T-cell (primary cell): ENCODE data around the gene SLCO1B3. TPM values are rescaled to one million over a fixed set of nuclear protein-coding genes. Genes with fewer than 3 reads are reported as not detected.
"Not testable (repeated sequence)": the region's sequence is repeated elsewhere in the genome, so short reads cannot be mapped to it uniquely, and the experiment has no call there.

Source experiments
- ATAC-seq, 4 experiments: fragments of 200-7000 bp in 3 of 4; fragments of 150-1000 bp in 1 of 4; cut with Tn5 transposase; replicated peaks in 1 of 4; 1 replicate in 3 of 4; 2 replicates in 1 of 4; pipeline ENCODE4 v1.10.0; 2021; ENCODE audit warnings: moderate library complexity in 3 of 4, mild to moderate bottlenecking in 2 of 4, moderate number of reproducible peaks in 1 of 4
- CTCF ChIA-PET, 2 donors: fragments of 300-600 bp; sonication (Branson Sonifier 250); formaldehyde crosslinking; loops; one replicate each; lab custom pipeline; 2022; ENCODE audit warnings: antibody characterized with exemption in 2 of 2; lab: Charles Lee
- POLR2A ChIA-PET, 2 donors: fragments of 300-600 bp; sonication (Branson Sonifier 250); formaldehyde crosslinking; loops; one replicate each; lab custom pipeline; 2022; ENCODE audit warnings: antibody characterized with exemption in 2 of 2; lab: Charles Lee
- DNase-seq, 35 experiments: peaks; one replicate each; pipeline versions ENCODE4 v3.0.0 to v3.0.0-alpha.2; 2013 to 2023
- H3K27ac ChIP-seq: one replicate; pipeline ENCODE4 v1.5.1; 2013; ENCODE audit warnings: low read length
- H3K27me3 ChIP-seq, 2 experiments: replicated peaks in 1 of 2; 1 replicate in 1 of 2; 2 replicates in 1 of 2; pipeline versions ENCODE4 v1.6.1 to v1.7.0; 2013; ENCODE audit warnings: low read length in 1 of 2, mixed read lengths in 1 of 2; ENCODE audit not compliant: control insufficient read depth in 2 of 2, insufficient read depth in 2 of 2; ENCODE audit errors: extremely low read depth in 1 of 2
- H3K36me3 ChIP-seq, 2 donors: 1 replicate in 1 of 2; 2 replicates in 1 of 2; pipeline versions ENCODE4 v1.6.1 to v1.7.0; 2013; ENCODE audit warnings: low read length in 1 of 2; ENCODE audit not compliant: control insufficient read depth in 2 of 2, insufficient read depth in 1 of 2; ENCODE audit errors: extremely low read depth in 1 of 2
- H3K4me1 ChIP-seq, 2 experiments: 1 replicate in 1 of 2; 2 replicates in 1 of 2; pipeline versions ENCODE4 v1.6.1 to v1.7.0; 2013; ENCODE audit warnings: low read length in 2 of 2, mixed read lengths in 1 of 2; ENCODE audit not compliant: insufficient read depth in 2 of 2, control insufficient read depth in 1 of 2; ENCODE audit errors: extremely low read depth in 1 of 2
- H3K4me3 ChIP-seq, 2 donors: 1 replicate in 1 of 2; 2 replicates in 1 of 2; pipeline versions ENCODE4 v1.5.1 to v1.7.0; 2013; ENCODE audit warnings: mild to moderate bottlenecking in 2 of 2, low read length in 1 of 2, moderate library complexity in 1 of 2; ENCODE audit not compliant: control insufficient read depth in 1 of 2; ENCODE audit errors: extremely low read depth in 1 of 2
- H3K9me3 ChIP-seq: 2 replicates; pipeline ENCODE4 v1.7.0; 2013
- H3K27ac Mint-ChIP-seq, 2 donors: one replicate each; pipeline ENCODE4 v1.8.0; 2020 to 2021; ENCODE audit warnings: mild to moderate bottlenecking in 2 of 2, mixed read lengths in 2 of 2
- H3K27me3 Mint-ChIP-seq, 2 donors: one replicate each; pipeline ENCODE4 v1.8.0; 2021 to 2022; ENCODE audit warnings: mixed read lengths in 2 of 2
- H3K36me3 Mint-ChIP-seq: one replicate; pipeline ENCODE4 v1.8.0; 2021; ENCODE audit warnings: mixed read lengths
- H3K4me1 Mint-ChIP-seq, 3 donors: one replicate each; pipeline ENCODE4 v1.8.0; 2020 to 2022; ENCODE audit warnings: mixed read lengths in 3 of 3, mild to moderate bottlenecking in 1 of 3
- H3K4me3 Mint-ChIP-seq, 3 donors: one replicate each; pipeline ENCODE4 v1.8.0; 2020 to 2022; ENCODE audit warnings: mild to moderate bottlenecking in 3 of 3, mixed read lengths in 3 of 3, moderate library complexity in 3 of 3
- H3K9me3 Mint-ChIP-seq, 3 donors: one replicate each; pipeline ENCODE4 v1.8.0; 2020 to 2022; ENCODE audit warnings: mixed read lengths in 3 of 3
- WGBS: methylation state at CpG from one replicate; pipeline ENCODE4 v1.1.5; 2013; ENCODE audit warnings: missing lambda C conversion rate; ENCODE audit not compliant: insufficient coverage; 5-methylcytosine and 5-hydroxymethylcytosine counted together
- total RNA-seq, 35 experiments: library from RNA in 6 of 35; stranded (reverse) in 6 of 35; fragments of 120-200 nt in 1 of 35; gene quantifications; one replicate each; pipeline versions ENCODE4 v1.2.1 to v1.2.4 and lab custom pipeline; 2013 to 2026

SLCO1B3 gene
- total RNA-seq (not detected), total RNA-seq (lab: John Stamatoyannopoulos, UW) (0 reads per million in 29 experiments)
- not detected for total RNA-seq (2013)

GRCh38 chr12:20810487-20810886, at the start of gene SLCO1B3:
TSS of gene SLCO1B3 (plus strand) at chr12:20810705. CDS start at chr12:20815739, 5,034 bp downstream.
- H3K4me1 ChIP-seq = no peaks in the 10 kb centered on the region
- Mint-ChIP-seq H3K4me1 (no peaks in the 10 kb centered on the region), H3K27me3 (no peaks in the 10 kb centered on the region), H3K9me3 (peaks cover 0 to 4% (median 2%) of the 10 kb centered on the region in 3 donors), H3K4me3 (no peak within 1 kb of the TSS), H3K27ac (no peak within 1 kb of the TSS), H3K36me3 (no peaks in the 10 kb centered on the region)
- H3K27me3 ChIP-seq = no peaks in the 10 kb centered on the region
- no peak within 1 kb of the TSS for H3K27ac ChIP-seq
- H3K4me3 ChIP-seq = no peak within 1 kb of the TSS
- ChIA-PET CTCF (no interaction called here), POLR2A (no interaction called here)
- DNase-seq = no peak
- ATAC-seq = no peak
- H3K36me3 ChIP-seq = no peaks in the 10 kb centered on the region
- WGBS = no CpG with 5 or more reads among the region's 2 CpGs
- no peaks in the 10 kb centered on the region for H3K9me3 ChIP-seq

- H3K9me3 ChIP-seq = no peaks in the 10 kb centered on the region
- 87% methylated on average over 12 of the region's 20 CpGs for whole genome bisulfite sequencing
- H3K27me3 ChIP-seq = no peaks in the 10 kb centered on the region
- no peak overlapping the region for H3K4me3 ChIP-seq
- Mint-ChIP-seq H3K4me3 (no peak overlapping the region), H3K27ac (no peak overlapping the region), H3K9me3 (peaks cover 7 to 22% (median 14%) of the 10 kb centered on the region in 3 donors), H3K27me3 (no peaks in the 10 kb centered on the region), H3K4me1 (no peaks in the 10 kb centered on the region), H3K36me3 (no peaks in the 10 kb centered on the region)
- H3K4me1 ChIP-seq = no peaks in the 10 kb centered on the region
- ChIA-PET POLR2A (no interaction called here), CTCF (no interaction called here)
- DNase-seq (no peak), ATAC-seq (no peak)
- H3K36me3 ChIP-seq = no peaks in the 10 kb centered on the region
- H3K27ac ChIP-seq = no peak overlapping the region
Observed at GRCh38 chr12:20777420-20777819, 33.1 kb upstream of the SLCO1B3 start.

GRCh38 chr12:20778969-20779368, 31.5 kb upstream of the SLCO1B3 start:
- no peak overlapping the region for H3K27ac ChIP-seq
- H3K36me3 ChIP-seq = no peaks in the 10 kb centered on the region
- no peaks in the 10 kb centered on the region for H3K4me1 ChIP-seq
- DNase-seq (no peak), ATAC-seq (no peak)
- no CpG with 5 or more reads among the region's 2 CpGs for WGBS
- no peaks in the 10 kb centered on the region for H3K27me3 Mint-ChIP-seq
- H3K9me3 ChIP-seq = no peaks in the 10 kb centered on the region
- H3K27ac Mint-ChIP-seq = no peak overlapping the region
- no peak overlapping the region for H3K4me3 Mint-ChIP-seq
- POLR2A ChIA-PET = no interaction called here
- peaks cover 5 to 22% (median 14%) of the 10 kb centered on the region in 3 donors for H3K9me3 Mint-ChIP-seq
- H3K27me3 ChIP-seq = no peaks in the 10 kb centered on the region
- no peak overlapping the region for H3K4me3 ChIP-seq
- no peaks in the 10 kb centered on the region for H3K4me1 Mint-ChIP-seq
- CTCF ChIA-PET = no interaction called here
- H3K36me3 Mint-ChIP-seq = no peaks in the 10 kb centered on the region

GRCh38 chr12:20779971-20780370, 30.5 kb upstream of the SLCO1B3 start:
- DNase-seq, H3K27ac ChIP-seq, H3K36me3 Mint-ChIP-seq, H3K4me3 ChIP-seq, H3K27me3 ChIP-seq, H3K27ac Mint-ChIP-seq, POLR2A ChIA-PET, H3K4me3 Mint-ChIP-seq, H3K27me3 Mint-ChIP-seq, CTCF ChIA-PET, H3K9me3 ChIP-seq, ATAC-seq, H3K36me3 ChIP-seq, H3K4me1 ChIP-seq, H3K4me1 Mint-ChIP-seq: not testable (repeated sequence)
- WGBS = no CpG with 5 or more reads among the region's 3 CpGs
- peaks cover 10 to 28% (median 17%) of the 10 kb centered on the region in 3 donors for H3K9me3 Mint-ChIP-seq

GRCh38 chr12:20783796-20784357, 26.6 kb upstream of the SLCO1B3 start:
- peaks cover 15 to 26% (median 16%) of the 10 kb centered on the region in 3 donors for H3K9me3 Mint-ChIP-seq
- H3K36me3 ChIP-seq, H3K27me3 ChIP-seq, CTCF ChIA-PET, H3K9me3 ChIP-seq, DNase-seq, H3K27me3 Mint-ChIP-seq, H3K27ac ChIP-seq, H3K36me3 Mint-ChIP-seq, H3K27ac Mint-ChIP-seq, H3K4me1 ChIP-seq, H3K4me1 Mint-ChIP-seq, H3K4me3 ChIP-seq, H3K4me3 Mint-ChIP-seq, POLR2A ChIA-PET, ATAC-seq: not testable (repeated sequence)
- 95% methylated on average over 10 of the region's 13 CpGs for WGBS

GRCh38 chr12:20792971-20793370, 17.5 kb upstream of the SLCO1B3 start:
- Mint-ChIP-seq H3K4me1 (no peaks in the 10 kb centered on the region), H3K36me3 (no peaks in the 10 kb centered on the region), H3K27ac (no peak overlapping the region), H3K4me3 (no peak overlapping the region), H3K27me3 (no peaks in the 10 kb centered on the region), H3K9me3 (peaks cover 2 to 6% (median 3%) of the 10 kb centered on the region in 3 donors)
- H3K9me3 ChIP-seq = no peaks in the 10 kb centered on the region
- H3K4me1 ChIP-seq = no peaks in the 10 kb centered on the region
- ChIA-PET POLR2A (no interaction called here), CTCF (no interaction called here)
- H3K27ac ChIP-seq = no peak overlapping the region
- H3K36me3 ChIP-seq = no peaks in the 10 kb centered on the region
- DNase-seq = no peak
- H3K4me3 ChIP-seq = no peak overlapping the region
- 100% methylated on average over 1 of the region's 1 CpG for WGBS
- H3K27me3 ChIP-seq = no peaks in the 10 kb centered on the region
- ATAC-seq = no peak

- DNase-seq = no peak
- no peaks in the 10 kb centered on the region for H3K4me1 Mint-ChIP-seq
- ATAC-seq = no peak
- ChIA-PET POLR2A (no interaction called here), CTCF (no interaction called here)
- no CpG with 5 or more reads among the region's 1 CpG for WGBS
- H3K27ac Mint-ChIP-seq = no peak overlapping the region
- no peaks in the 10 kb centered on the region for H3K9me3 ChIP-seq
- no peaks in the 10 kb centered on the region for H3K36me3 ChIP-seq
- H3K27ac ChIP-seq = no peak overlapping the region
- no peaks in the 10 kb centered on the region for H3K36me3 Mint-ChIP-seq
- no peaks in the 10 kb centered on the region for H3K27me3 ChIP-seq
- peaks cover 0 to 4% (median 0%) of the 10 kb centered on the region in 3 donors for H3K9me3 Mint-ChIP-seq
- H3K4me1 ChIP-seq = no peaks in the 10 kb centered on the region
- H3K4me3 Mint-ChIP-seq = no peak overlapping the region
- no peak overlapping the region for H3K4me3 ChIP-seq
- H3K27me3 Mint-ChIP-seq = no peaks in the 10 kb centered on the region
Observed at GRCh38 chr12:20798554-20798953, 12.0 kb upstream of the SLCO1B3 start.
